WTC11 (cell line): ENCODE results near the gene OGFR. TPM values are rescaled to one million over a fixed set of nuclear protein-coding genes. Genes with fewer than 3 reads are reported as not detected.

Source experiments
- ATAC-seq: fragments of 200-7000 bp; cut with Tn5 transposase; 2 replicates; pipeline ENCODE4 v1.10.0; 2021; ENCODE audit warnings: mild to moderate bottlenecking, moderate library complexity
- CTCF ChIA-PET: fragments of 300-600 bp; sonication (Branson Sonifier 250); formaldehyde crosslinking; loops from one replicate; lab custom pipeline; 2021; ENCODE audit warnings: antibody characterized with exemption; lab: Charles Lee
- POLR2A ChIA-PET: fragments of 350-600 bp; sonication (Branson Sonifier 250); formaldehyde crosslinking; loops from one replicate; lab custom pipeline; 2021; ENCODE audit warnings: antibody characterized with exemption; lab: Charles Lee
- DNase-seq: peaks from one replicate; pipeline ENCODE4 v3.0.0; 2021; ENCODE audit warnings: low spot score
- H3K27ac Mint-ChIP-seq: 2 replicates; pipeline ENCODE4 v1.8.0; 2021; ENCODE audit warnings: mixed read lengths
- H3K27me3 Mint-ChIP-seq: 2 replicates; pipeline ENCODE4 v1.8.0; 2021; ENCODE audit warnings: low read depth, mild to moderate bottlenecking, moderate library complexity, mixed read lengths
- H3K36me3 Mint-ChIP-seq: 2 replicates; pipeline ENCODE4 v1.8.0; 2021; ENCODE audit warnings: mixed read lengths
- H3K4me1 Mint-ChIP-seq: 2 replicates; pipeline ENCODE4 v1.8.0; 2022; ENCODE audit warnings: mixed read lengths
- H3K4me3 Mint-ChIP-seq: 2 replicates; pipeline ENCODE4 v1.8.0; 2021; ENCODE audit warnings: mild to moderate bottlenecking, moderate library complexity, mixed read lengths
- H3K9me3 Mint-ChIP-seq: 2 replicates; pipeline ENCODE4 v1.8.0; 2021; ENCODE audit warnings: mixed read lengths
- FOXK1 ChIP-seq: sonication (generic); formaldehyde crosslinking; IDR thresholded peaks from 2 replicates; pipeline ENCODE4 v1.8.0; 2022; ENCODE audit warnings: mild to moderate bottlenecking, moderate library complexity, missing genetic modification reagents
- GRHL2 ChIP-seq: fragments of 250-450 bp; sonication (Bioruptor Pico); IDR thresholded peaks from 2 replicates; pipeline ENCODE4 v1.8.0; 2022; ENCODE audit warnings: mild to moderate bottlenecking, moderate library complexity; ENCODE audit not compliant: insufficient replicate concordance, severe bottlenecking
- HMGA2 ChIP-seq: fragments of 250-450 bp; sonication (Bioruptor Pico); IDR thresholded peaks from 2 replicates; pipeline ENCODE4 v1.4.0; 2021; ENCODE audit warnings: mild to moderate bottlenecking, moderate library complexity
- TEAD1 ChIP-seq: sonication (generic); formaldehyde crosslinking; IDR thresholded peaks from 2 replicates; pipeline ENCODE4 v1.8.0; 2022; ENCODE audit warnings: mild to moderate bottlenecking, missing genetic modification reagents
- ZNF232 ChIP-seq: sonication (generic); formaldehyde crosslinking; IDR thresholded peaks from 2 replicates; pipeline ENCODE4 v1.8.0; 2022; ENCODE audit warnings: mild to moderate bottlenecking, missing genetic modification reagents
- total RNA-seq: library from RNA; stranded (reverse); gene quantifications from 3 replicates; pipeline ENCODE4 v1.2.3, GENCODE V29; 2021
- TF ChIP-seq, protein P1 (sequence below): sonication (generic); formaldehyde crosslinking; IDR thresholded peaks from 2 replicates; pipeline ENCODE4 v1.8.1; 2023; ENCODE audit warnings: mild to moderate bottlenecking, missing genetic modification reagents, borderline replicate concordance
- TF ChIP-seq, protein P2 (sequence below): sonication (generic); formaldehyde crosslinking; IDR thresholded peaks from 2 replicates; pipeline ENCODE4 v1.8.0; 2022; ENCODE audit warnings: mild to moderate bottlenecking, missing genetic modification reagents
- TF ChIP-seq, protein P3 (sequence below): fragments of 250-450 bp; sonication (Bioruptor Pico); IDR thresholded peaks from 2 replicates; pipeline ENCODE4 v1.9.0; 2021; ENCODE audit warnings: moderate library complexity, mild to moderate bottlenecking, inconsistent platforms, borderline replicate concordance
- TF ChIP-seq, protein P4 (sequence below): sonication (generic); formaldehyde crosslinking; IDR thresholded peaks from 2 replicates; pipeline ENCODE4 v1.8.0; 2022; ENCODE audit warnings: mild to moderate bottlenecking, missing genetic modification reagents
- TF ChIP-seq, protein P5 (sequence below): fragments of 250-450 bp; sonication (Bioruptor Pico); IDR thresholded peaks from 2 replicates; pipeline ENCODE4 v2.1.2; 2022; ENCODE audit warnings: mild to moderate bottlenecking, moderate library complexity
- TF ChIP-seq, protein P6 (sequence below): fragments of 250-450 bp; sonication (Bioruptor Pico); IDR thresholded peaks from 2 replicates; pipeline ENCODE4 v1.9.0; 2021; ENCODE audit warnings: mild to moderate bottlenecking, borderline replicate concordance

Gene OGFR
- total RNA-seq, 1 experiment from 2014 or later = 43.3 TPM

DNA sequence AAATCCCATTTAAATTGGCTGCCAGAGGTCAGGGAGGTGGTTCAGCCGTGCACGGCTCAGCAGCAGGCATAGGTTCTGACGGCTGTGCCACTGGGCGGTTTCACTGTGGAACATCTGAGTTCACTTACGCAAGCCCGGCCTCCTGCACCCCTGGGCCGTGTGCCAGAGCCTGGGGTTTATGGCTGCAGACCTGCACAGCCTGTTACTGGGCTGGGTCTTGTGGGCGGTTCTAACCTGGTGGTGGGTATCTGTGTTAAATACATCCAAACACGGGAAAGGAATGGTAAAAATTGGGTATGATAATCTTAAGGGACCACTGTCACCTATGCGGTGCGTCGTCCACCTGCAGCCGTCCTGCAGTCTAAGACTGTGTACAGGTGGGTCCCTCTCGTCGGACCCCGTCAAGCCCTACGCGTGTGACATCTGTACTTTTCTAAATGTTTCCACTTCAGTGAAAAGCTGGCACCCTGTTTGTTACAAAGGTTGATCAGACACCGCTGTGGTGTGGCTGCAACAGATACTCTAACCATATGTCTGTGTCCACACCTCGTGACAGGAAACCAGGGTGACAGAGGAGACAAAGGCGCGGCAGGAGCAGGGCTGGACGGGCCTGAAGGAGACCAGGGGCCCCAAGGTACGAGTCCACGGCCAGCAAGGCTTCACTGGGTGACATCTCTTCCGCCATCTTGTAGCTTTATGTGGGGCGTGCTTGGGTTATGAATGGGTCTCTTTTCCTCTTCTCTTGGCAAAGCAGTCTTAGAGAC lies 33.7 kb downstream of the OGFR start (continued):
- TF ChIP-seq, protein P1, sequence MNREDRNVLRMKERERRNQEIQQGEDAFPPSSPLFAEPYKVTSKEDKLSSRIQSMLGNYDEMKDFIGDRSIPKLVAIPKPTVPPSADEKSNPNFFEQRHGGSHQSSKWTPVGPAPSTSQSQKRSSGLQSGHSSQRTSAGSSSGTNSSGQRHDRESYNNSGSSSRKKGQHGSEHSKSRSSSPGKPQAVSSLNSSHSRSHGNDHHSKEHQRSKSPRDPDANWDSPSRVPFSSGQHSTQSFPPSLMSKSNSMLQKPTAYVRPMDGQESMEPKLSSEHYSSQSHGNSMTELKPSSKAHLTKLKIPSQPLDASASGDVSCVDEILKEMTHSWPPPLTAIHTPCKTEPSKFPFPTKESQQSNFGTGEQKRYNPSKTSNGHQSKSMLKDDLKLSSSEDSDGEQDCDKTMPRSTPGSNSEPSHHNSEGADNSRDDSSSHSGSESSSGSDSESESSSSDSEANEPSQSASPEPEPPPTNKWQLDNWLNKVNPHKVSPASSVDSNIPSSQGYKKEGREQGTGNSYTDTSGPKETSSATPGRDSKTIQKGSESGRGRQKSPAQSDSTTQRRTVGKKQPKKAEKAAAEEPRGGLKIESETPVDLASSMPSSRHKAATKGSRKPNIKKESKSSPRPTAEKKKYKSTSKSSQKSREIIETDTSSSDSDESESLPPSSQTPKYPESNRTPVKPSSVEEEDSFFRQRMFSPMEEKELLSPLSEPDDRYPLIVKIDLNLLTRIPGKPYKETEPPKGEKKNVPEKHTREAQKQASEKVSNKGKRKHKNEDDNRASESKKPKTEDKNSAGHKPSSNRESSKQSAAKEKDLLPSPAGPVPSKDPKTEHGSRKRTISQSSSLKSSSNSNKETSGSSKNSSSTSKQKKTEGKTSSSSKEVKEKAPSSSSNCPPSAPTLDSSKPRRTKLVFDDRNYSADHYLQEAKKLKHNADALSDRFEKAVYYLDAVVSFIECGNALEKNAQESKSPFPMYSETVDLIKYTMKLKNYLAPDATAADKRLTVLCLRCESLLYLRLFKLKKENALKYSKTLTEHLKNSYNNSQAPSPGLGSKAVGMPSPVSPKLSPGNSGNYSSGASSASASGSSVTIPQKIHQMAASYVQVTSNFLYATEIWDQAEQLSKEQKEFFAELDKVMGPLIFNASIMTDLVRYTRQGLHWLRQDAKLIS = no peak
- TF ChIP-seq, protein P2, sequence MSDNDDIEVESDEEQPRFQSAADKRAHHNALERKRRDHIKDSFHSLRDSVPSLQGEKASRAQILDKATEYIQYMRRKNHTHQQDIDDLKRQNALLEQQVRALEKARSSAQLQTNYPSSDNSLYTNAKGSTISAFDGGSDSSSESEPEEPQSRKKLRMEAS = no peak
- TF ChIP-seq ZNF232 (CRISPR knock-in tag) (no peak), FOXK1 (CRISPR knock-in tag) (no peak), HMGA2 (CRISPR knock-in tag) (no peak), GRHL2 (CRISPR knock-in tag) (no peak), TEAD1 (CRISPR knock-in tag) (no peak)
- TF ChIP-seq, protein P3, sequence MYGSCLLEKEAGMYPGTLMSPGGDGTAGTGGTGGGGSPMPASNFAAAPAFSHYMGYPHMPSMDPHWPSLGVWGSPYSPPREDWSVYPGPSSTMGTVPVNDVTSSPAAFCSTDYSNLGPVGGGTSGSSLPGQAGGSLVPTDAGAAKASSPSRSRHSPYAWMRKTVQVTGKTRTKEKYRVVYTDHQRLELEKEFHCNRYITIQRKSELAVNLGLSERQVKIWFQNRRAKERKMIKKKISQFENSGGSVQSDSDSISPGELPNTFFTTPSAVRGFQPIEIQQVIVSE = no peak
- TF ChIP-seq, protein P4, sequence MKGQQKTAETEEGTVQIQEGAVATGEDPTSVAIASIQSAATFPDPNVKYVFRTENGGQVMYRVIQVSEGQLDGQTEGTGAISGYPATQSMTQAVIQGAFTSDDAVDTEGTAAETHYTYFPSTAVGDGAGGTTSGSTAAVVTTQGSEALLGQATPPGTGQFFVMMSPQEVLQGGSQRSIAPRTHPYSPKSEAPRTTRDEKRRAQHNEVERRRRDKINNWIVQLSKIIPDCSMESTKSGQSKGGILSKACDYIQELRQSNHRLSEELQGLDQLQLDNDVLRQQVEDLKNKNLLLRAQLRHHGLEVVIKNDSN = no peak
- TF ChIP-seq, protein P5, sequence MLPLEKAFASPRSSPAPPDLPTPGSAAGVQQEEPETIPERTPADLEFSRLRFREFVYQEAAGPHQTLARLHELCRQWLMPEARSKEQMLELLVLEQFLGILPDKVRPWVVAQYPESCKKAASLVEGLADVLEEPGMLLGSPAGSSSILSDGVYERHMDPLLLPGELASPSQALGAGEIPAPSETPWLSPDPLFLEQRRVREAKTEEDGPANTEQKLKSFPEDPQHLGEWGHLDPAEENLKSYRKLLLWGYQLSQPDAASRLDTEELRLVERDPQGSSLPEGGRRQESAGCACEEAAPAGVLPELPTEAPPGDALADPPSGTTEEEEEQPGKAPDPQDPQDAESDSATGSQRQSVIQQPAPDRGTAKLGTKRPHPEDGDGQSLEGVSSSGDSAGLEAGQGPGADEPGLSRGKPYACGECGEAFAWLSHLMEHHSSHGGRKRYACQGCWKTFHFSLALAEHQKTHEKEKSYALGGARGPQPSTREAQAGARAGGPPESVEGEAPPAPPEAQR (CRISPR knock-in tag) = no peak
- TF ChIP-seq, all 79 proteins: peak for 0

DNA sequence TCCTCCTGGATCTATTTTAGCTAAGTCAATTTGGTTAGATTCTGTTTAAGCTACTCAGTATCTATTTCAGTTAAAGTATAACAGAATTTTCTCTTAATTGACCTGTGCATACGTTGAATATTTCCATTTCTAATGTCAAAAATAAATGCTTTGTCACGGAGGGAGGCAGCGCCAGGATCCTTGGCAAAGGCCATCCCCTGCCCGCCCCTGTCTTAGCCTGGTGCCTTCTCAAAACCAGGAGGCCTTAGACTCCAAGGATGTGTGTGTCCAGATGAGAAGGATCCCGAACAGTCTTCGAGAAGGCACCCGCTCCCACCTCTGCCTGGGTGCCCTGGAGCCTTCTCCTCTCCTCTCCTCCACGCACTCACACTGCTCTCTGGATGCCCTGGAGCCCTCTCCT lies 34.6 kb downstream of the OGFR start:
- DNase-seq (no peak), ATAC-seq (no peak)
- Mint-ChIP-seq H3K36me3 (peaks cover 18% of the 10 kb centered on the region), H3K4me1 (peaks cover 13% of the 10 kb centered on the region), H3K9me3 (peaks cover 7% of the 10 kb centered on the region), H3K27me3 (no peaks in the 10 kb centered on the region), H3K4me3 (no peak overlapping the region), H3K27ac (no peak overlapping the region)
- CTCF ChIA-PET = no interaction called here
- POLR2A ChIA-PET = no interaction called here
- TF ChIP-seq, protein P6, sequence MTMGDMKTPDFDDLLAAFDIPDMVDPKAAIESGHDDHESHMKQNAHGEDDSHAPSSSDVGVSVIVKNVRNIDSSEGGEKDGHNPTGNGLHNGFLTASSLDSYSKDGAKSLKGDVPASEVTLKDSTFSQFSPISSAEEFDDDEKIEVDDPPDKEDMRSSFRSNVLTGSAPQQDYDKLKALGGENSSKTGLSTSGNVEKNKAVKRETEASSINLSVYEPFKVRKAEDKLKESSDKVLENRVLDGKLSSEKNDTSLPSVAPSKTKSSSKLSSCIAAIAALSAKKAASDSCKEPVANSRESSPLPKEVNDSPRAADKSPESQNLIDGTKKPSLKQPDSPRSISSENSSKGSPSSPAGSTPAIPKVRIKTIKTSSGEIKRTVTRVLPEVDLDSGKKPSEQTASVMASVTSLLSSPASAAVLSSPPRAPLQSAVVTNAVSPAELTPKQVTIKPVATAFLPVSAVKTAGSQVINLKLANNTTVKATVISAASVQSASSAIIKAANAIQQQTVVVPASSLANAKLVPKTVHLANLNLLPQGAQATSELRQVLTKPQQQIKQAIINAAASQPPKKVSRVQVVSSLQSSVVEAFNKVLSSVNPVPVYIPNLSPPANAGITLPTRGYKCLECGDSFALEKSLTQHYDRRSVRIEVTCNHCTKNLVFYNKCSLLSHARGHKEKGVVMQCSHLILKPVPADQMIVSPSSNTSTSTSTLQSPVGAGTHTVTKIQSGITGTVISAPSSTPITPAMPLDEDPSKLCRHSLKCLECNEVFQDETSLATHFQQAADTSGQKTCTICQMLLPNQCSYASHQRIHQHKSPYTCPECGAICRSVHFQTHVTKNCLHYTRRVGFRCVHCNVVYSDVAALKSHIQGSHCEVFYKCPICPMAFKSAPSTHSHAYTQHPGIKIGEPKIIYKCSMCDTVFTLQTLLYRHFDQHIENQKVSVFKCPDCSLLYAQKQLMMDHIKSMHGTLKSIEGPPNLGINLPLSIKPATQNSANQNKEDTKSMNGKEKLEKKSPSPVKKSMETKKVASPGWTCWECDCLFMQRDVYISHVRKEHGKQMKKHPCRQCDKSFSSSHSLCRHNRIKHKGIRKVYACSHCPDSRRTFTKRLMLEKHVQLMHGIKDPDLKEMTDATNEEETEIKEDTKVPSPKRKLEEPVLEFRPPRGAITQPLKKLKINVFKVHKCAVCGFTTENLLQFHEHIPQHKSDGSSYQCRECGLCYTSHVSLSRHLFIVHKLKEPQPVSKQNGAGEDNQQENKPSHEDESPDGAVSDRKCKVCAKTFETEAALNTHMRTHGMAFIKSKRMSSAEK = no peak
